AG09309 (cell line): ENCODE measurements around the gene PPP1R18.

Source experiments
- DNase-seq: peaks from one replicate; pipeline ENCODE4 v3.0.0-alpha.2; 2010; ENCODE audit warnings: low read depth
- H3K4me3 ChIP-seq: 2 replicates; pipeline ENCODE4 v1.5.1; 2011; ENCODE audit warnings: mild to moderate bottlenecking, low read depth, low read length, moderate library complexity; ENCODE audit not compliant: control insufficient read depth
- TF ChIP-seq, protein P1 (sequence below): IDR thresholded peaks from 2 replicates; pipeline ENCODE4 v1.5.1; 2011; ENCODE audit warnings: mild to moderate bottlenecking, low read depth, low read length, inconsistent platforms; ENCODE audit not compliant: insufficient read depth, control insufficient read depth; ENCODE audit errors: missing control alignments

Gene PPP1R18

DNA sequence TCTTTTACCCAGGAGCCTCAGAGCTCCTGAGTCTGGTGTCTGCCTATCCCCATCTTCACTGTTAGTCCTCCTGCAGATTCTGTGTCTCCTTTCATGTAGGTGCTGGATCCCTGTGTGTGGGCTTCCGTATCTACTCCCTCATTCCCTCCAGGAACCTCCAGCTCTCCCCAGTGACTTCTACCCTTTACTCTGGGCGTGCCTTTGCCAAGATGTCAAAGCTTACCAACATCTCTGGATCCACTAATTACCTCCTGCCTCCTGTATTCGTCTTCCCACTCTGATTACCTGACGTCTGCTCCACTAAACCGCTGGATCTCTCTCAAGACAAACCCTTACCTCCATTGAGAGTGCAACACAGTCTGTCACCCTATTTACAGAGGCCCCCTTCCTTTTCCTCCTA lies 41.7 kb downstream of the PPP1R18 start:
- DNase-seq: no peak
- TF ChIP-seq, protein P1, sequence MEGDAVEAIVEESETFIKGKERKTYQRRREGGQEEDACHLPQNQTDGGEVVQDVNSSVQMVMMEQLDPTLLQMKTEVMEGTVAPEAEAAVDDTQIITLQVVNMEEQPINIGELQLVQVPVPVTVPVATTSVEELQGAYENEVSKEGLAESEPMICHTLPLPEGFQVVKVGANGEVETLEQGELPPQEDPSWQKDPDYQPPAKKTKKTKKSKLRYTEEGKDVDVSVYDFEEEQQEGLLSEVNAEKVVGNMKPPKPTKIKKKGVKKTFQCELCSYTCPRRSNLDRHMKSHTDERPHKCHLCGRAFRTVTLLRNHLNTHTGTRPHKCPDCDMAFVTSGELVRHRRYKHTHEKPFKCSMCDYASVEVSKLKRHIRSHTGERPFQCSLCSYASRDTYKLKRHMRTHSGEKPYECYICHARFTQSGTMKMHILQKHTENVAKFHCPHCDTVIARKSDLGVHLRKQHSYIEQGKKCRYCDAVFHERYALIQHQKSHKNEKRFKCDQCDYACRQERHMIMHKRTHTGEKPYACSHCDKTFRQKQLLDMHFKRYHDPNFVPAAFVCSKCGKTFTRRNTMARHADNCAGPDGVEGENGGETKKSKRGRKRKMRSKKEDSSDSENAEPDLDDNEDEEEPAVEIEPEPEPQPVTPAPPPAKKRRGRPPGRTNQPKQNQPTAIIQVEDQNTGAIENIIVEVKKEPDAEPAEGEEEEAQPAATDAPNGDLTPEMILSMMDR: no peak
- H3K4me3 ChIP-seq: no peak overlapping the region

DNA sequence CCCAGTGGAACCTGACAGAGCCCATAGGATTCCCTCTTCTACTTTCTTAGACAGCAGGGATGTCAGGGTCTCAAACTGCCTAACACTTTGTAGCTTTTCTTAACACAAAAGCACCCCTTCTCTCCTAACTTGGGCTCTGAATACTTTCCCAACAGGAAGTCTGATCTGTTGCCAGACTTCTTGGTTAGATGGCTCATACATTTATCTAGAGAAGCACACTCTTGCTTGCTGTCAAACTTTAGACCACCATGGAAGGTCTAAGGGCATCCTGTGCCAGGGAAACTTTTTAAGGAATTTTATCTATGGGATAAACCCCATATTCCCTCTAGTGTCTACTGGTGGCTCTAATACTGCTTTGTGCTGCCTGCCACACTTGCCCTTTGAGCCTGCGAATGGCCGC lies 42.8 kb downstream of the PPP1R18 start:
- H3K4me3 ChIP-seq: no peak overlapping the region
- TF ChIP-seq, protein P1: no peak
- DNase-seq: no peak

DNA sequence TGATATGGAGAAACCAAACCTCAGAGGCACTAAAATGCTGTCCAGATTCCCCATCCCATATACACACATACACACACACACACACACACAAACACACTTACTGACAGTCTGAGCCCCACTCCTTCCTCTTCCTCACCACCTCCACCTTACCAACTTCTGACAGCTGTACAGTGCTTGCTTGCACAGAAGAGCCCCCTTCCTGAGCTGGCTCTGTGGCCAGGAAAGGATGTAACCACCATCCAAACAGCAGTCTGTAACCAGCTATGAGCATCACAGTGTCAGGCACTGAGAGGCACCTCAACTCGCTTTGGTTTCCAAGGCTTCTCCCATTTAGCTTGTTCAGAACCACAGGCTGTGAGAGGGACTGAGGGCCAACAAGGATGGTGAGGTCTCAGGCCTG lies 45.4 kb downstream of the PPP1R18 start:
- DNase-seq: no peak
- H3K4me3 ChIP-seq: no peak overlapping the region
- TF ChIP-seq, protein P1: no peak

DNA sequence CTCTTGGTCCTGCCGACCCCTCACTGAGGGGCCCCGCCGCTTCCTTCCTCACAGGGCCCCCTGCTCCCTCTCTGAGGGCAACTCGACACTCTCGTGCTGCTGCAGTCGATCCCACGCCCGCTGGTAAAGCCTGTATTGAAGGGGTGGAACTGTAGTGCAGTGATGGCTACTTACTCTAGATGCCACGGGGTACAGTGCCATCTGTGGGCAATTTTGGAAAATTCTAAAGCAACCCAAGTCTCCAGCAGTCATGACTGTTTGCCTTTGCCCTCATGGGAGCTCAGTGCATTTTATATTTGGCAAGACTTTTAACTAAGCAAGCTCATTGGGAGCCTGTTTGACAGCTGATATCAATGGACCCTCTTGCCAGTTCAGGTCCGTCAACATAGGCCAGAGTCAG lies 46.0 kb downstream of the PPP1R18 start:
- TF ChIP-seq, protein P1: no peak
- DNase-seq: no peak
- no peak overlapping the region for H3K4me3 ChIP-seq

DNA sequence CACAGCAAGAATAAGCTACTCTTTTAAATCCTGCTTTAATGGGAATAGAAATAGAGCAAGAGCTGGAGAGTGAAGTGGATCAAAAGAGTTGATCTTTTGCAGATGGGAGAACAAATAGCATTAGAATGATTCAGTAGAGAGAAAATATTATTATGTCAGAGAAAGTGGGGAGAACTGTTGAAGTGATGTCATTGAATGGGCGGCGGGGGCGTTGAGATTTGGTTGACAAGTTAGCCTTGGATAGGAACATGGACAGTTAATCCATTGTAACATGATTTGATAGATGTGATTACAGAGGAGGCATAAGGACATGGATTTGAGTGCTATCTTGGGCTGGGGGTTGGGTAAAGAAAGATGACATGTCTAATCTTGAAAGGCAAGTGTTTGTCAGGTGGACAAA lies 50.6 kb downstream of the PPP1R18 start:
- TF ChIP-seq, protein P1: no peak
- DNase-seq: no peak
- no peak overlapping the region for H3K4me3 ChIP-seq

DNA sequence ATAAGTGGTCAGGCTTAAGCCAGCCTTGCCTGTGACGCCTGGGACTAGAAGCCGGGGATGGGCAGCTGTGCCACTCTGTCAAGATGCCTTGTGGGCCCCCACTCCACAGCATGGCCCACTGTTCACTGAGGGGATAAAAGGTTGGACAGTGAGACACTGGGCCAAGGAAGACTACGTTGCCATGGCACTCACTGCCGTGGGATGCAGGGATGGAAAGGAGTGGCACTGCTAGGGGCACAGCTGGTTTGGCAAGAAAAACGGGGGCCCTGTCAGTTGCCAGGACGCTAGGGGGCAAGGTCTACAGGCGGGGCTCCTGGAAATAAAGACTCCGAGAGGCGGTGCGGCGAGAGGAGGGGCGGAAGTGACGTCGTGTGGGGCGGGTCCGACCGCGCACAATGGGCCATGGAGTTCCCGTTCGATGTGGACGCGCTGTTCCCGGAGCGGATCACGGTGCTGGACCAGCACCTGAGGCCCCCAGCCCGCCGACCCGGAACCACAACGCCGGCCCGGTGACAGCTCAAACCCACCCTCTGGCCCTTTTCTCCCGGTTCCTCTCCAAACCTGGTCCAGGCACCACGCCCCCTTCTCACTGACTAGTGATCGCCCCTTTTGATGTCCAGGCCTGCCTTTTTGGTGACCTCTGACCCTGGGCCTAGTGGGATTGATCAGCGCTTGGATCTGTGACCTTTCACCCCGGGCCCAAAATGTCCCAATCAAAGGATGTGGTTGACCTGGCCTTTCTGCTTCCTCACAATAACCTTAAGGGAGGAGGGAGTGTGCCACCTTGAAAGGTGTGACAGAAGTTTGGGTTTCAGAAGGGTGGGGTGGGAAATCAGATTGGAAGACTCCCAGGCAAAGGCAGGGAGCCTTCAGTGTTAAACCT lies 59.7 kb downstream of the PPP1R18 start, which contains the start of gene ATAT1:
ATAT1 (plus strand) TSS at position 391 of the 883 bp plus-strand sequence.
- DNase-seq: no peak
- peak within 1 kb of the TSS; percentile 82 for H3K4me3 ChIP-seq
- TF ChIP-seq, protein P1: peak; percentile 44
